Endodermal cell (in vitro differentiated cells): ENCODE data around the gene IRS2. TPM values are rescaled to one million over a fixed set of nuclear protein-coding genes. Genes with fewer than 3 reads are reported as not detected.

ENCODE experiments used
- DNase-seq: peaks from one replicate; pipeline ENCODE4 v3.0.0-alpha.2; 2017
- H3K27ac ChIP-seq: 2 replicates; pipeline ENCODE4 v1.5.1; 2013; ENCODE audit warnings: mild to moderate bottlenecking, low read depth, low read length, moderate library complexity
- H3K27me3 ChIP-seq: 2 replicates; pipeline ENCODE4 v1.6.1; 2013; ENCODE audit warnings: mild to moderate bottlenecking, low read length, moderate library complexity; ENCODE audit not compliant: insufficient read depth, control insufficient read depth, poor library complexity, severe bottlenecking
- H3K36me3 ChIP-seq: 2 replicates; pipeline ENCODE4 v1.7.0; 2013; ENCODE audit warnings: mild to moderate bottlenecking, low read length, moderate library complexity; ENCODE audit not compliant: control insufficient read depth, insufficient read depth
- H3K4me1 ChIP-seq: one replicate; pipeline ENCODE4 v1.7.0; 2013; ENCODE audit warnings: low read length; ENCODE audit not compliant: control insufficient read depth, insufficient read depth
- H3K4me3 ChIP-seq: 2 replicates; pipeline ENCODE4 v1.5.1; 2013; ENCODE audit warnings: mild to moderate bottlenecking, low read length, moderate library complexity
- H3K9ac ChIP-seq: 2 replicates; pipeline ENCODE4 v1.6.1; 2013; ENCODE audit warnings: mild to moderate bottlenecking, low read length, moderate library complexity; ENCODE audit not compliant: poor library complexity, severe bottlenecking; ENCODE audit errors: extremely low read depth
- H3K9me3 ChIP-seq: 2 replicates; pipeline ENCODE4 v1.6.1; 2013; ENCODE audit warnings: mild to moderate bottlenecking, low read length, moderate library complexity; ENCODE audit not compliant: control insufficient read depth
- H3K27ac Mint-ChIP-seq: 2 replicates; pipeline ENCODE4 v1.8.0; 2020; ENCODE audit warnings: mixed read lengths
- H3K27me3 Mint-ChIP-seq: 2 replicates; pipeline ENCODE4 v1.8.0; 2021; ENCODE audit warnings: mild to moderate bottlenecking, mixed read lengths; ENCODE audit not compliant: insufficient read depth
- H3K36me3 Mint-ChIP-seq: 2 replicates; pipeline ENCODE4 v1.8.0; 2020; ENCODE audit warnings: low read depth, mixed read lengths
- H3K4me1 Mint-ChIP-seq: 2 replicates; pipeline ENCODE4 v1.8.0; 2020; ENCODE audit warnings: mixed read lengths
- H3K4me3 Mint-ChIP-seq: 2 replicates; pipeline ENCODE4 v1.8.0; 2020; ENCODE audit warnings: mild to moderate bottlenecking, moderate library complexity, mixed read lengths
- H3K9me3 Mint-ChIP-seq: 2 replicates; pipeline ENCODE4 v1.8.0; 2020; ENCODE audit warnings: mild to moderate bottlenecking, mixed read lengths
- CTCF ChIP-seq: fragments of 200-600 bp; sonication (generic); conservative IDR thresholded peaks from 2 replicates; pipeline ENCODE4 v1.5.0; 2021; ENCODE audit warnings: antibody characterized with exemption, mild to moderate bottlenecking
- WGBS, 2 experiments: methylation state at CpG; one replicate each; pipeline versions ENCODE4 v1.1.5 to v1.1.7; 2013; ENCODE audit warnings: missing lambda C conversion rate in 2 of 2, mixed read lengths in 1 of 2; ENCODE audit not compliant: insufficient coverage in 1 of 2, insufficient read length in 1 of 2; 5-methylcytosine and 5-hydroxymethylcytosine counted together
- total RNA-seq, 2 donors: library from RNA; stranded (reverse); fragmentation: NEBNext Ultra II Directional in 1 of 2; extraction: Animal tissue kit (Norgen Biotek cat#: 25700) in 1 of 2; gene quantifications; 2 replicates in 1 of 2; 3 replicates in 1 of 2; pipeline ENCODE4 v1.2.1, GENCODE V29; 2021

IRS2 gene
- total RNA-seq, 2 donors from 2014 or later = 16.9 to 23.7 TPM

- Histone ChIP-seq H3K36me3 (no peaks in the 10 kb centered on the region), H3K4me3 (no peak overlapping the region), H3K4me1 (peaks cover 10% of the 10 kb centered on the region), H3K27me3 (no peaks in the 10 kb centered on the region), H3K9me3 (no peaks in the 10 kb centered on the region), H3K9ac (no peak overlapping the region), H3K27ac (no peak overlapping the region)
- H3K9me3 Mint-ChIP-seq = no peaks in the 10 kb centered on the region
- DNase-seq = peak; percentile 7
- no peak overlapping the region for H3K27ac Mint-ChIP-seq
- H3K36me3 Mint-ChIP-seq = no peaks in the 10 kb centered on the region
- H3K4me3 Mint-ChIP-seq = no peak overlapping the region
- no peaks in the 10 kb centered on the region for H3K27me3 Mint-ChIP-seq
- peaks cover 25% of the 10 kb centered on the region for H3K4me1 Mint-ChIP-seq
- no peak for TF ChIP-seq CTCF
- WGBS, 2 experiments = 91 to 94% methylated on average over 3 to 5 of the region's 5 CpGs
Measured at GRCh38 chr13:109720758-109721184, 65.6 kb downstream of the IRS2 start.

GRCh38 chr13:109719962-109720646 lies 66.3 kb downstream of the IRS2 start:
- H3K36me3 Mint-ChIP-seq = no peaks in the 10 kb centered on the region
- Histone ChIP-seq H3K36me3 (no peaks in the 10 kb centered on the region), H3K9me3 (no peaks in the 10 kb centered on the region), H3K27me3 (no peaks in the 10 kb centered on the region), H3K9ac (no peak overlapping the region), H3K4me1 (peaks cover 7% of the 10 kb centered on the region), H3K27ac (no peak overlapping the region), H3K4me3 (no peak overlapping the region)
- DNase-seq = no peak
- H3K9me3 Mint-ChIP-seq = no peaks in the 10 kb centered on the region
- no peak for TF ChIP-seq CTCF
- H3K27ac Mint-ChIP-seq = no peak overlapping the region
- H3K4me1 Mint-ChIP-seq = peaks cover 29% of the 10 kb centered on the region
- H3K4me3 Mint-ChIP-seq = no peak overlapping the region
- WGBS, 2 experiments = 82 to 94% methylated on average over 5 to 7 of the region's 7 CpGs
- H3K27me3 Mint-ChIP-seq = no peaks in the 10 kb centered on the region

GRCh38 chr13:109718726-109719125 lies 67.7 kb downstream of the IRS2 start:
- Mint-ChIP-seq H3K27ac (no peak overlapping the region), H3K9me3 (no peaks in the 10 kb centered on the region), H3K27me3 (no peaks in the 10 kb centered on the region), H3K36me3 (no peaks in the 10 kb centered on the region), H3K4me3 (no peak overlapping the region), H3K4me1 (peaks cover 30% of the 10 kb centered on the region)
- Histone ChIP-seq H3K9ac (no peak overlapping the region), H3K27me3 (no peaks in the 10 kb centered on the region), H3K27ac (no peak overlapping the region), H3K36me3 (no peaks in the 10 kb centered on the region), H3K9me3 (no peaks in the 10 kb centered on the region), H3K4me1 (peaks cover 5% of the 10 kb centered on the region), H3K4me3 (no peak overlapping the region)
- DNase-seq = no peak
- no peak for TF ChIP-seq CTCF
